GM12878 (cell line): ENCODE measurements around the gene RNLS. TPM values are rescaled to one million over a fixed set of nuclear protein-coding genes. Genes with fewer than 3 reads are reported as not detected.

Experiments used
- ATAC-seq: fragments of 200-7000 bp; cut with Tn5 transposase; 3 replicates; pipeline ENCODE4 v1.9.1; 2020; ENCODE audit warnings: mild to moderate bottlenecking, moderate library complexity
- BruUV-seq: library from RNA; stranded (reverse); fragments of 400-500 nt; replicated peaks from 2 replicates; lab custom pipeline; 2021; lab: Mats Ljungman, UMichigan
- CTCF ChIA-PET: fragments of 300-600 bp; sonication (Branson Sonifier 250); formaldehyde crosslinking; extraction: SDS; loops from one replicate; lab custom pipeline; 2021; ENCODE audit warnings: inconsistent platforms; lab: Yijun Ruan, JAX
- POLR2A ChIA-PET: fragments of 350-600 bp; formaldehyde crosslinking; extraction: SDS; loops from one replicate; lab custom pipeline; 2021; ENCODE audit warnings: inconsistent platforms; lab: Charles Lee
- RAD21 ChIA-PET: fragments of 300-600 bp; sonication (Branson Sonifier 250); formaldehyde crosslinking; loops from one replicate; lab custom pipeline; 2023; ENCODE audit warnings: antibody characterized with exemption; ENCODE audit not compliant: unreplicated experiment; lab: Charles Lee
- SMC1A ChIA-PET: fragments of 300-600 bp; sonication (Branson Sonifier 250); formaldehyde crosslinking; loops from one replicate; lab custom pipeline; 2023; ENCODE audit not compliant: unreplicated experiment, uncharacterized antibody; lab: Charles Lee
- DNase-seq: peaks from one replicate; pipeline ENCODE4 v3.0.0-alpha.2; 2011; ENCODE audit warnings: low read depth, low spot score
- FAIRE-seq: peaks from 3 replicates; lab custom pipeline; 2011; peaks lifted over from hg19 to GRCh38; lab: Jason Lieb, UNC
- H2AFZ ChIP-seq: 2 replicates; pipeline ENCODE4 v1.6.0; 2011; ENCODE audit warnings: low read depth, low read length, control low read depth; ENCODE audit not compliant: control insufficient read depth
- H3K27ac ChIP-seq: 2 replicates; pipeline ENCODE4 v1.5.1; 2011; ENCODE audit warnings: control low read depth; ENCODE audit not compliant: control insufficient read depth, insufficient read depth
- H3K27me3 ChIP-seq, 2 experiments: replicated peaks in 1 of 2; 2 replicates each; pipeline versions ENCODE4 v1.6.0 to v1.6.1; 2011; ENCODE audit warnings: low read length in 1 of 2; ENCODE audit not compliant: control insufficient read depth in 2 of 2, insufficient read depth in 2 of 2
- H3K36me3 ChIP-seq, 2 experiments: 2 replicates each; pipeline ENCODE4 v1.5.1; 2011; ENCODE audit warnings: low read length in 1 of 2; ENCODE audit not compliant: control insufficient read depth in 2 of 2, insufficient read depth in 2 of 2
- H3K4me1 ChIP-seq: 2 replicates; pipeline ENCODE4 v1.6.1; 2011; ENCODE audit warnings: mild to moderate bottlenecking, low read length, moderate library complexity, mixed read lengths; ENCODE audit not compliant: control insufficient read depth, insufficient read depth
- H3K4me2 ChIP-seq: 2 replicates; pipeline ENCODE4 v1.6.0; 2011; ENCODE audit warnings: control low read depth; ENCODE audit not compliant: control insufficient read depth, insufficient read depth
- H3K4me3 ChIP-seq: fragments of 200-600 bp; sonication (generic); 2 replicates; pipeline ENCODE4 v1.5.1; 2016
- H3K79me2 ChIP-seq: 2 replicates; pipeline ENCODE4 v1.6.0; 2011; ENCODE audit warnings: low read length; ENCODE audit not compliant: control insufficient read depth, insufficient read depth
- H3K9ac ChIP-seq: 2 replicates; pipeline ENCODE4 v1.8.0; 2011; ENCODE audit warnings: low read length, control low read depth, mixed read lengths; ENCODE audit not compliant: control insufficient read depth, insufficient read depth
- H3K9me3 ChIP-seq: replicated peaks from 3 replicates; pipeline ENCODE4 v1.5.1; 2011; ENCODE audit warnings: mild to moderate bottlenecking, low read length; ENCODE audit not compliant: control insufficient read depth, insufficient read depth
- H4K20me1 ChIP-seq: 2 replicates; pipeline ENCODE4 v1.6.0; 2011; ENCODE audit not compliant: control insufficient read depth, insufficient read depth
- ASH2L ChIP-seq: fragments of 300-600, 200-600 bp; sonication (generic); IDR thresholded peaks from 2 replicates; pipeline ENCODE4 v1.6.1; 2017; ENCODE audit warnings: low read depth, mild to moderate bottlenecking, borderline replicate concordance
- CHD2 ChIP-seq: IDR thresholded peaks from 2 replicates; pipeline ENCODE4 v1.6.1; 2011; ENCODE audit warnings: low read depth, low read length, improper control_type of control experiment, borderline replicate concordance
- EED ChIP-seq: sonication (generic); IDR thresholded peaks from 2 replicates; pipeline ENCODE4 v1.6.1; 2016; ENCODE audit warnings: antibody characterized with exemption, low read depth
- ESRRA ChIP-seq: IDR thresholded peaks from 2 replicates; pipeline ENCODE4 v1.6.1; 2012; ENCODE audit warnings: mild to moderate bottlenecking, low read length, improper control_type of control experiment
- HDGF ChIP-seq: fragments of 450-650 bp; IDR thresholded peaks from 2 replicates; pipeline ENCODE4 v1.6.1; 2016; ENCODE audit warnings: antibody characterized with exemption
- IKZF2 ChIP-seq, 2 experiments: fragments of 450-650 bp; IDR thresholded peaks; 2 replicates each; pipeline ENCODE4 v1.6.1; 2017; ENCODE audit warnings: mild to moderate bottlenecking in 2 of 2, moderate library complexity in 2 of 2
- SPI1 ChIP-seq: IDR thresholded peaks from 2 replicates; pipeline ENCODE4 v1.6.1; 2011; ENCODE audit warnings: low read depth, mild to moderate bottlenecking, low read length, moderate library complexity, borderline replicate concordance; ENCODE audit not compliant: insufficient read depth
- TCF7 ChIP-seq: IDR thresholded peaks from 2 replicates; pipeline ENCODE4 v1.6.1; 2014; ENCODE audit warnings: antibody characterized with exemption, borderline replicate concordance
- WGBS: methylation state at CpG from one replicate; pipeline ENCODE4 v1.1.6; 2016; ENCODE audit warnings: low lambda C conversion rate; ENCODE audit not compliant: insufficient replicate concordance, insufficient coverage; ENCODE audit errors: missing lambda C conversion rate; 5-methylcytosine and 5-hydroxymethylcytosine counted together
- in situ Hi-C: fragments of 300-500 bp; cut with MboI; formaldehyde crosslinking; loops from 9 replicates; pipeline ENCODE4 v1.14.3; 2018; ENCODE audit warnings: mixed read lengths
- intact Hi-C: fragments of 100-400 bp; cut with micrococcal nuclease; formaldehyde crosslinking; loops from one replicate; pipeline ENCODE4 v1.14.2; 2022; ENCODE audit not compliant: unreplicated experiment
- polyA plus RNA-seq, 11 experiments: library from polyadenylated mRNA; depleted of rRNA in 4 of 11; unstranded in 6 of 11; stranded (reverse) in 5 of 11; fragments of >200 nt; fragmentation: Nextera tagmentation in 4 of 11; fragmentation: Illumina TruSeq in 1 of 11; extraction: Ambion mirVana in 4 of 11; extraction: Trizol in 1 of 11; gene quantifications; 1 replicate in 1 of 11; 2 replicates in 10 of 11; pipeline versions ENCODE4 v1.2.1 to v1.2.3, GENCODE V29; 2011 to 2016; ENCODE audit warnings: inconsistent platforms in 2 of 11, missing spikeins in 2 of 11, low read depth in 1 of 11
- total RNA-seq, 4 experiments: library from RNA; depleted of rRNA in 3 of 4; stranded (reverse); fragments of >200 nt in 3 of 4; fragmentation: Illumina TruSeq in 1 of 4; extraction: Trizol in 1 of 4; gene quantifications; 2 replicates each; pipeline versions ENCODE4 v1.2.1 to v1.2.3, GENCODE V29; 2013 to 2021

RNLS gene
- total and polyA plus RNA-seq, 10 of the 15 experiments (the other 5 are each of a cell fraction or from before 2014, with no cell fraction given) = 3.4 to 6.7 (median 4.6) TPM

- no peak for TF ChIP-seq ESRRA
- TF ChIP-seq HDGF = no peak
- no peak for TF ChIP-seq EED
- TF ChIP-seq ASH2L = no peak
- no peak for TF ChIP-seq IKZF2 (IDR thresholded peaks at IDR 0.05)
- TF ChIP-seq SPI1 = no peak
- TF ChIP-seq TCF7 = no peak
These were observed 236.1 kb downstream of the RNLS start (continued) for GRCh38 chr10:88347022-88347421.

GRCh38 chr10:88346144-88346977, 236.8 kb downstream of the RNLS start:
- FAIRE-seq = peak; percentile 49
- WGBS = 96% methylated on average over 6 of the region's 6 CpGs
- no peak overlapping the region for H3K4me2 ChIP-seq
- intact Hi-C loops (no loop called here), in situ Hi-C loops (no loop called here)
- ATAC-seq = no peak
- H3K4me3 ChIP-seq = no peak overlapping the region
- H3K9ac ChIP-seq = no peak overlapping the region
- RAD21 ChIA-PET = interaction anchor here (1.0 to 1.6 kb wide), 2 partner anchors 10 to 41 kb away, joined by 3 to 4 read pairs; no protein-coding TSS in a partner anchor
- H3K27ac ChIP-seq = no peak overlapping the region
- no peaks in the 10 kb centered on the region for H3K27me3 ChIP-seq
- H2AFZ ChIP-seq = no peak overlapping the region
- CTCF ChIA-PET = interaction anchor here (1.1 to 1.7 kb wide), 3 partner anchors 8 to 46 kb away, joined by 3 to 4 read pairs (median 3); no protein-coding TSS in a partner anchor
- no peak for DNase-seq
- TF ChIP-seq CHD2 = no peak
- H4K20me1 ChIP-seq = no peaks in the 10 kb centered on the region
- POLR2A ChIA-PET = interaction anchor here (0.6 to 1.5 kb wide), 3 partner anchors 16 to 554 kb away, joined by 3 to 10 read pairs (median 5); no protein-coding TSS in a partner anchor
- H3K36me3 ChIP-seq = no peaks in the 10 kb centered on the region
- SMC1A ChIA-PET = interaction anchor here (0.6 to 1.9 kb wide), 7 partner anchors 8 to 105 kb away, joined by 3 to 8 read pairs (median 3); no protein-coding TSS in a partner anchor
- H3K9me3 ChIP-seq = no peaks in the 10 kb centered on the region
- peaks cover 3% of the 10 kb centered on the region; the same call in 1 of the 2 replicates for H3K4me1 ChIP-seq
- BruUV-seq = no TSS peak
- no peaks in the 10 kb centered on the region for H3K79me2 ChIP-seq
